ENCODE data around the gene CHRNE. TPM values are rescaled to one million over a fixed set of nuclear protein-coding genes. Genes with fewer than 3 reads are reported as not detected.

The CHRNE gene
- total RNA-seq, 2 experiments from 2014 or later: 0.27 to 0.32 TPM

DNA sequence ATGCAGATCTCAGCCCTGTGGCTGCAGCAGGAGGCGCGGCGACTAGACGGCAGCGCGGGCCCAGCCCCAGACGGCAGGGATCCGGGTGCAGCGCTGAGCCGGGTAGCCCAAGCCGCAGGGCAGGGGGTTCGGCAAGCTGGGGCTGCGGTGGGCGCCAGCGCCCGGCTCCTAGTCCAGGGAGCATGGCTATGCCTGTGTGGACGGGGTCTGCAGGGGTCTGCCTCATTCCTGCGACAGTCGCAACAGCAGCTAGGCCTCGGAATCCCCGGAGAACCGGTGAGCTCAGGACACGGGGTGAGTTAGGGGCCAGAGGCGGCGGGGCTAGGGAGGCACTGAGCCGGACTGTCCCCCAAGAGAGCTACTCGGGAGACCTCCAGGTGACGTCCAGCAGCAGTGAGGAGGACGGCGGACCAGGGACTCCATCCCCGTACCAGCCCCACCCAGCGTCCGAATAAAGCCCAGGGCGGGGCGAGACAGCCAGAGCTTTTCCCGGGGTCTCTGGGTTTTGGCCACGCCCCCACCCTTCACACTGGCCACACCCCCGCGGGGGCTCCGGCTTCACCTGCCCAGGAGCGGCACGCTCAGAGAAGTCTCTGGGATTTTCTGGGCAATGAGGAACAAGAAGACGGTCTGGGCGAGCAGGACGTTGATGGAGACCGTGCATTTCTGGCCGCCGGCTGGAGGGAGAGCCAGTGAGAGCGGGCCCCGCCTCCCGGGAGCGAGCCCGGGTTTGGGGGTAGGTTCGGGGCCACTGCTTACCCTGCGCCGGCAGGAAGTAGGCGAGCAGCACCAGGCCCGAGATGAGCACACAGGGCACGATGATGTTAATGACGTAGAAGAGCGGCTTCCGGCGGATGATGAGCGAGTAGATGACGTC, 2.4 kb downstream of the CHRNE start:
- peak overlapping the region; percentile 40 for H3K4me2 ChIP-seq (ENCODE audit: low read length)
- intact Hi-C loops (cut with micrococcal nuclease; ENCODE audit: unreplicated experiment): loop anchor here (5.0 to 10.0 kb wide), 2 partner anchors 266 to 333 kb away; no protein-coding TSS in a partner anchor
- no peak overlapping the region for H2AFZ ChIP-seq (ENCODE audit: low read length)
- ChIA-PET POLR2A (interaction anchor here (0.5 kb wide), 1 partner anchor 443 kb away, joined by 3 read pairs; no protein-coding TSS in a partner anchor), CTCF (ENCODE audit: unreplicated experiment) (no interaction called here)
- H3K4me3 ChIP-seq (ENCODE audit: low read depth, low read length, poor library complexity, severe bottlenecking): peak overlapping the region; percentile 43
- no peaks in the 10 kb centered on the region for H3K9me3 ChIP-seq (ENCODE audit: low read length)
- H3K79me2 ChIP-seq (ENCODE audit: insufficient read depth, low read depth, low read length): no peaks in the 10 kb centered on the region
- TF ChIP-seq, protein P1, sequence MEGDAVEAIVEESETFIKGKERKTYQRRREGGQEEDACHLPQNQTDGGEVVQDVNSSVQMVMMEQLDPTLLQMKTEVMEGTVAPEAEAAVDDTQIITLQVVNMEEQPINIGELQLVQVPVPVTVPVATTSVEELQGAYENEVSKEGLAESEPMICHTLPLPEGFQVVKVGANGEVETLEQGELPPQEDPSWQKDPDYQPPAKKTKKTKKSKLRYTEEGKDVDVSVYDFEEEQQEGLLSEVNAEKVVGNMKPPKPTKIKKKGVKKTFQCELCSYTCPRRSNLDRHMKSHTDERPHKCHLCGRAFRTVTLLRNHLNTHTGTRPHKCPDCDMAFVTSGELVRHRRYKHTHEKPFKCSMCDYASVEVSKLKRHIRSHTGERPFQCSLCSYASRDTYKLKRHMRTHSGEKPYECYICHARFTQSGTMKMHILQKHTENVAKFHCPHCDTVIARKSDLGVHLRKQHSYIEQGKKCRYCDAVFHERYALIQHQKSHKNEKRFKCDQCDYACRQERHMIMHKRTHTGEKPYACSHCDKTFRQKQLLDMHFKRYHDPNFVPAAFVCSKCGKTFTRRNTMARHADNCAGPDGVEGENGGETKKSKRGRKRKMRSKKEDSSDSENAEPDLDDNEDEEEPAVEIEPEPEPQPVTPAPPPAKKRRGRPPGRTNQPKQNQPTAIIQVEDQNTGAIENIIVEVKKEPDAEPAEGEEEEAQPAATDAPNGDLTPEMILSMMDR (conservative IDR thresholded peaks at IDR 0.05; ENCODE audit: low read length): no peak
- TF ChIP-seq EZH2phosphoT487 (IDR thresholded peaks at IDR 0.05; ENCODE audit: borderline replicate concordance, low read depth, low read length): no peak
- no peaks in the 10 kb centered on the region for H4K20me1 ChIP-seq (ENCODE audit: insufficient read depth, low read length)
- no peaks in the 10 kb centered on the region for H3K9me2 ChIP-seq (ENCODE audit: insufficient read depth, low read length)
- H3K4me1 ChIP-seq (ENCODE audit: insufficient read depth, low read length, poor library complexity, severe bottlenecking): peaks cover 9% of the 10 kb centered on the region
- no TSS peak for BruUV-seq (replicated peaks)
- H3K27ac ChIP-seq (ENCODE audit: low read depth, low read length, poor library complexity, severe bottlenecking): no peak overlapping the region
- H3K36me3 ChIP-seq (ENCODE audit: insufficient read depth, low read length): peaks cover 17% of the 10 kb centered on the region; the same call in 1 of the 2 replicates
- peak; percentile 14 for DNase-seq (ENCODE audit: low spot score)

- ChIA-PET CTCF (ENCODE audit: unreplicated experiment) (no interaction called here), POLR2A (interaction anchor here (0.5 kb wide), 1 partner anchor 442 kb away, joined by 3 read pairs; no protein-coding TSS in a partner anchor)
- no peak for DNase-seq (ENCODE audit: low spot score)
- H3K4me3 ChIP-seq (ENCODE audit: low read depth, low read length, poor library complexity, severe bottlenecking): no peak within 1 kb of the TSS
- H3K36me3 ChIP-seq (ENCODE audit: insufficient read depth, low read length): peaks cover 26% of the 10 kb centered on the region; the same call in 1 of the 2 replicates
- H3K9me3 ChIP-seq (ENCODE audit: low read length): no peaks in the 10 kb centered on the region
- peaks cover 9% of the 10 kb centered on the region for H3K4me1 ChIP-seq (ENCODE audit: insufficient read depth, low read length, poor library complexity, severe bottlenecking)
- peak within 1 kb of the TSS; percentile 19; the same call in 1 of the 2 replicates for H3K4me2 ChIP-seq (ENCODE audit: low read length)
- TF ChIP-seq, protein P1 (conservative IDR thresholded peaks at IDR 0.05; ENCODE audit: low read length): no peak
- TF ChIP-seq EZH2phosphoT487 (IDR thresholded peaks at IDR 0.05; ENCODE audit: borderline replicate concordance, low read depth, low read length): no peak
- H3K9me2 ChIP-seq (ENCODE audit: insufficient read depth, low read length): no peaks in the 10 kb centered on the region
- BruUV-seq (replicated peaks): no TSS peak
- H2AFZ ChIP-seq (ENCODE audit: low read length): no peak within 1 kb of the TSS
- intact Hi-C loops (cut with micrococcal nuclease; ENCODE audit: unreplicated experiment): loop anchor here (5.0 to 10.0 kb wide), 2 partner anchors 265 to 332 kb away; no protein-coding TSS in a partner anchor
- H4K20me1 ChIP-seq (ENCODE audit: insufficient read depth, low read length): no peaks in the 10 kb centered on the region
- no peak within 1 kb of the TSS for H3K27ac ChIP-seq (ENCODE audit: low read depth, low read length, poor library complexity, severe bottlenecking)
- H3K79me2 ChIP-seq (ENCODE audit: insufficient read depth, low read depth, low read length): no peaks in the 10 kb centered on the region
Observed at GRCh38 chr17:4899341-4900230, 3.3 kb downstream of the CHRNE start, which contains the start of gene C17orf107. TSS of gene C17orf107 (plus strand) at chr17:4899536. CDS start at chr17:4899763, 227 bp downstream.

All from OCI-LY7 (cell line).